HepG2 (cell line): ENCODE data around the gene RRP9. TPM values are rescaled to one million over a fixed set of nuclear protein-coding genes. Genes with fewer than 3 reads are reported as not detected.

Source experiments
- CC2D1A ChIP-seq: sonication (generic); formaldehyde crosslinking; IDR thresholded peaks from 2 replicates; pipeline ENCODE4 v1.8.1; 2023; ENCODE audit warnings: mild to moderate bottlenecking, missing genetic modification reagents
- CENPT ChIP-seq: sonication (generic); formaldehyde crosslinking; IDR thresholded peaks from 2 replicates; pipeline ENCODE4 v1.8.0; 2022; ENCODE audit warnings: low read depth, mild to moderate bottlenecking, moderate library complexity, missing genetic modification reagents
- HNF4G ChIP-seq, 2 experiments: sonication (generic) in 1 of 2; formaldehyde crosslinking in 1 of 2; IDR thresholded peaks; 2 replicates each; pipeline versions ENCODE4 v1.4.0 to v1.6.1; 2011 to 2020; ENCODE audit warnings: borderline replicate concordance in 2 of 2, low read depth in 2 of 2, mild to moderate bottlenecking in 2 of 2, low read length in 1 of 2, missing genetic modification reagents in 1 of 2, moderate library complexity in 1 of 2
- LCORL ChIP-seq, 2 experiments: fragments of 450-650 bp in 1 of 2; sonication (generic) in 1 of 2; formaldehyde crosslinking in 1 of 2; IDR thresholded peaks; 2 replicates each; pipeline versions ENCODE4 v1.5.0 to v1.6.1; 2017 to 2020; ENCODE audit warnings: antibody characterized with exemption in 1 of 2, missing genetic modification reagents in 1 of 2
- MAX ChIP-seq: IDR thresholded peaks from 2 replicates; pipeline ENCODE4 v1.6.1; 2012; ENCODE audit warnings: inconsistent platforms
- MYC ChIP-seq: sonication (generic); formaldehyde crosslinking; IDR thresholded peaks from 2 replicates; pipeline ENCODE4 v1.9.0; 2021; ENCODE audit warnings: missing genetic modification reagents, borderline replicate concordance
- PAXIP1 ChIP-seq: sonication (generic); formaldehyde crosslinking; conservative IDR thresholded peaks from 2 replicates; pipeline ENCODE4 v1.4.0; 2020; ENCODE audit warnings: mild to moderate bottlenecking, missing genetic modification reagents, moderate library complexity
- SNAPC4 ChIP-seq: sonication (generic); formaldehyde crosslinking; IDR thresholded peaks from 2 replicates; pipeline ENCODE4 v1.4.0; 2020; ENCODE audit warnings: mild to moderate bottlenecking, missing genetic modification reagents
- ZNF574 ChIP-seq: sonication (generic); formaldehyde crosslinking; IDR thresholded peaks from 2 replicates; pipeline ENCODE4 v1.4.0; 2020; ENCODE audit warnings: missing genetic modification reagents
- ZNF768 ChIP-seq: sonication (generic); formaldehyde crosslinking; IDR thresholded peaks from 2 replicates; pipeline ENCODE4 v1.4.0; 2020; ENCODE audit warnings: missing genetic modification reagents
- polyA plus RNA-seq, 8 experiments: library from polyadenylated mRNA; depleted of rRNA in 3 of 8; stranded (reverse) in 7 of 8; unstranded in 1 of 8; fragments of >200 nt; fragmentation: Illumina TruSeq in 4 of 8; extraction: Trizol in 4 of 8; gene quantifications; 2 replicates each; pipeline versions ENCODE4 v1.2.1 to v1.2.3, GENCODE V29; 2011 to 2016; ENCODE audit warnings: low read depth in 4 of 8, missing spikeins in 1 of 8, mixed read lengths in 1 of 8; ENCODE audit not compliant: insufficient read depth in 1 of 8
- total RNA-seq, 5 experiments: library from RNA; depleted of rRNA; stranded (reverse); fragments of >200 nt; fragmentation: Illumina TruSeq; extraction: Trizol; gene quantifications; 2 replicates each; pipeline ENCODE4 v1.2.3, GENCODE V29; 2016; ENCODE audit warnings: low read depth in 1 of 5

The RRP9 gene
- total and polyA plus RNA-seq, 2 of the 13 experiments (the other 11 are each of a cell fraction or from before 2014, with no cell fraction given), result 14.8 to 44.0 TPM

GRCh38 chr3:51986010-51986947, 44.6 kb upstream of the RRP9 start (continued):
- no peak for TF ChIP-seq LCORL (IDR thresholded peaks at IDR 0.05)
- TF ChIP-seq LCORL (CRISPR knock-in tag; IDR thresholded peaks at IDR 0.05), result peak; percentile 28; the same call in 1 of the 2 replicates
- no peak for TF ChIP-seq ZNF574
- peak; percentile 43 for TF ChIP-seq PAXIP1 (CRISPR knock-in tag)
- TF ChIP-seq MAX, result peak; percentile 13; the same call in 1 of the 2 replicates
- TF ChIP-seq HNF4G (IDR thresholded peaks at IDR 0.05; ENCODE audit: borderline replicate concordance, low read depth, low read length), result peak; percentile 64
- no peak for TF ChIP-seq HNF4G (CRISPR knock-in tag; IDR thresholded peaks at IDR 0.05; ENCODE audit: borderline replicate concordance, low read depth)
- no peak for TF ChIP-seq CC2D1A (CRISPR knock-in tag)
- peak; percentile 90 for TF ChIP-seq ZNF768 (CRISPR knock-in tag)
- TF ChIP-seq CENPT, result no peak
- no peak for TF ChIP-seq SNAPC4 (CRISPR knock-in tag)
- peak; percentile 43; the same call in 1 of the 2 replicates for TF ChIP-seq MYC (CRISPR knock-in tag)
